Stimulated activated CD8-positive, alpha-beta memory T cell treated with anti-CD3 and anti-CD28 coated beads, Interleukin-12 subunit alpha, Interleukin-12 subunit beta, amount 100 ng/mL, for 24 hours (primary cell): Measurements from ENCODE around the gene CDK5RAP2.
"Not testable (repeated sequence)": the region's sequence is repeated elsewhere in the genome, so short reads cannot be mapped to it uniquely, and the experiment has no call there.

Source experiments
- DNase-seq: peaks from one replicate; pipeline ENCODE4 v3.0.0-alpha.2; 2020; ENCODE audit errors: extremely low read depth

The CDK5RAP2 gene

DNA sequence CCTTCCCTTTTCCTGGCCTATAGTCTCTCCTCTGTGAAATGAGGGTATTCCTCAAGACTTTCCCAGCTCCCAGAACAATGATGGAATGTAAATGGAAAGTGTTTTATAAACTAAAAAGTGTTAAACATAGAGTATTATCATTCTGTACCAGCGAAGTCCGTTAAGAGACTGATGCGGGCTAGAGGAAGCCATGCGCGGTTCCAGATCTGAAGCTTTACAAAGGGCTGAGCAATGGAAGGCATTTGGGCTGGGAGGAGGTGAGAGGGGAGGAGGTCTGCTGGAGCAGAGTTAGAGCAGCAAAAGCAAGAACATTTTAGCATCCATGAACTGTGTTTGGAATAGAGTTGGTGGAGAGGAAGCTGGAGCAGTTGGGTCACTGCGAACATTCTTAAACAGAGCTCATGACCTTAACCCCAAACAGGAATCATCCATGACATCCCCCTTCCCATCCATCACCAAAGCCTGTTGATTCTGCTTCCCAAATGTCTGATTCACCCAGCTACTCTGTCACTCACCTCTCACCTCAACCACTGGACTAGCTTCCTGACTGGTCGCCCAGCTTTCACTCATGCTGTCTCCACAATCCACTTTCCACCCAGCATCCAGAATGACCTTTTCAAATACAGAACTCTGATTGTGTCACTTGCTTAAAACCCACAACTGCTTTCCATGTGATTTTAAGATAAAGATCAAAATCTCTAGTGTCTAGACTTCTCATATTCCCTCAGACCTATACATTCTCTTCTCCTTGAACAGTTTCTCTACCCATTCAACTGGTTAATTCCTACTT lies 37.1 kb downstream of the CDK5RAP2 start:
- DNase-seq = no peak

DNA sequence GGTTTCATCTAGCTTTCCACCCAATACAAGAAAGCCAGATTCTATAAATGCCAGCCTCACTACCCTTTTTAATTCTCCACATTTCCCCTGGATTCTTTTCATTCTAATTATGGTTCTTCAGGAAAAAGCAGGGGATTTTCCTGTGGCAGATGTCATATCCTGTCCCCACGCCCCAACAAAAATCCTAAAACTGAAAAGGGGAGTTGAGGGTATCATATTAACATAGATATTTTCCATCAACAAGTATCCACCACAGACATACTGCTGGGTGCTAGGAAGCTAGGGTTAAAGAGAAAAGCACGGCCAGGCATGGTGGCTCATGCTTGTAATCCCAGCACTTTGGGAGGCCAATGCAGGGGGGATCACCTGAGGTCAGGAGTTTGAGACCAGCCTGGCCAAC lies 38.0 kb downstream of the CDK5RAP2 start:
- DNase-seq = no peak

DNA sequence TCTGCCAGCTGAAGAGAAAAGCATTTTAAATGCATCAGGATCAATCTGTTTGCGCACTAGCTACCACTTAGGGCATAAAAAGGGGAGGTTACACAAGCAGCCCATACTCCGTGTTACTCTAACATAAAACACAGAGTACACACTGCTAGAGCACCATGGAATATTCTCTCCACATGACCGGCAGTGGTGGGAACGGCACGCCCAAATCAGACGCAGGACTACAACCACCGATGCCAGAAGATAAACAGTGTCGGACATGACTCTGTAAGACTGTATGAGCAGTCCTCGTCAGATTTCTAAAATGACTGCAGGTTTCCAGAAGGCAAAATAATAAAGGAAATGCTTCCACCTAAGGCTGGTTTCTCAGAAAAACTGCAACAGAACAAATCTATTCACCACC lies 40.0 kb downstream of the CDK5RAP2 start:
- DNase-seq = no peak

DNA sequence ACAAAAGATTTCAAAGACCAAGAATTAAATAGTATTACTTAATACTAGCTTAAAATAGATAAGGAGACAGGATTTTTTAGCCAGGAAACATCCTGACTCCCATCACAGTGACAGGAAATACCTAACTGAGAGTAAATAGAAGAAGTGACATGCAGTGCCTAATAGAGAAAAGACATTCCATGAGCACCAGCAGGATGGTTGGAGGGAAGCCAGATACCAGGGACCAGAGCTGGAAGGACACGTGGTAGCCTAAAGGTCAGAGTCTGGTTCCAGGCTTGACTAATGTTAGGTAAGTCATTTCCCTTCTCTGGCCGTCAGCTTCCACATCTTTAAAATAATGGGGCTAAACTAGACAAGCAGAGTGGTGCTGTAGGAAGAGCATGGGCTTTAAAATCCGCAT lies 41.6 kb downstream of the CDK5RAP2 start:
- no peak for DNase-seq

DNA sequence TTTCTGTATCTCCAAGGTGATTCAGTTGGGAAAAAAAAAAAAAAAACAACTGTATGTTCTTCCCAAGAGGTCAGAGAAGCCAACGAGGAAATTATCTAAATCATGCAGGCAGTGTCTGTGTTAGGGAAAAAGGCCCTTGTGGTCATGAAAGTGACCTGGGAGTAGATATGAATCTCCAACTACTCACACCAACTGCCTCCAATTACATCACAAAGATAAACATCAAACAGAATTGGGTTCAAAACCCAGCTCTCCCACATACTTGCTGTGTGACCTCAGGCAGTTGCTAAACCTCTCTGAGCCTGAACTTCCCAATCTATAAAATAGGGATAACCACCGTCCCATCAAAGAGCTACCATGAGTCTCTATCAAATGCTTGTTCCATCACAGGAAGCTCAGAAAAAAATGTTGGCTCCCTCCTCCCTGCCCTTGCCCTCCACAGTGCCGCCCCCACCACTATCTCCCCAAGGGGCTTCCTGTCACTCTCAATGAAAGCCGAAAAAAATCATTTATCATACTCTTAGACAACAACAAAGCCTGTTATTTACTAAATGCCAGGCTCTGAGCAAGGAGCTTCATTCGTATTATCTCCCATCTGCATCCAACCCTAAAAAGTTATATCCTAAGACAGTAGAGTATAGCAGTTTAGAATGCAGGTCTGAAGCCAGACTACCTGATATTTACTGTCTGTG lies 42.9 kb downstream of the CDK5RAP2 start:
- no peak for DNase-seq

DNA sequence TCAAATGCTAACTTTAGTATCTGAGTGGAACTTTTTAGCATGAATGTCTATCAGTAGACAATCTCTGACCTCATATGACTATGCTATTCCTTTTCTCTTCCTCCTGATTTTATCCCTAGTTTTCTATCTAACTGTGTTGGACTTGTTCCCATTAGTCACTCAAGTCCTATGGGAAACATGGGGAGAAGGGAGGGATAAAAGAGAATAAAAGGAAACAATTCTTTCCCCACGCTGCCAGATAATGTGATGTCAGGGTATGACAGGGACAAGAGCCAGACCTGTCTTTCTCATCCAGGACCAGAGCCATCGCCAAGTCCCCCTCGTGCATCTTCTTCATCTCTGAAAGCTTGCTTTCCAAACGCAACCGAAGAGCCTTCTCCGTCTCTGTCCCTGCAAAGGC lies 43.9 kb downstream of the CDK5RAP2 start:
- DNase-seq = no peak

DNA sequence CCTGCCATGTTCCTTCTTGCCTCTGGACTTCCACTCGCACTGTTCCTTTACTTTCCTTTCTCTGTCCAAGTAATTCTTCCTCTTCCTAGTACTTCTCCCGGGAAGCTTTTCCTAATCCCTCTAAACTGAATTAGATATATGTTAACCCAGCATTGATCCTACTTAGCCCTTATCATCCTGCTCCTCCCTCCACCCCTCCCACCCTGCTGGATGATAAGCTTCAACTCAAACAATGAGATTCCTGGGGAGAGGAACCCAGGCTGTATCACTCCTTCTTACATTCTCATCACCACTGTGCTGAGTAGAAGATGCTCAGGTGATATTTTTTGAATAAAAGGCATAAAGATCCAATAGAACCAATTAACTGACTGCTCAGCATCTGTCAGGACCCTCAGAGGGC lies 45.7 kb downstream of the CDK5RAP2 start:
- DNase-seq = no peak

DNA sequence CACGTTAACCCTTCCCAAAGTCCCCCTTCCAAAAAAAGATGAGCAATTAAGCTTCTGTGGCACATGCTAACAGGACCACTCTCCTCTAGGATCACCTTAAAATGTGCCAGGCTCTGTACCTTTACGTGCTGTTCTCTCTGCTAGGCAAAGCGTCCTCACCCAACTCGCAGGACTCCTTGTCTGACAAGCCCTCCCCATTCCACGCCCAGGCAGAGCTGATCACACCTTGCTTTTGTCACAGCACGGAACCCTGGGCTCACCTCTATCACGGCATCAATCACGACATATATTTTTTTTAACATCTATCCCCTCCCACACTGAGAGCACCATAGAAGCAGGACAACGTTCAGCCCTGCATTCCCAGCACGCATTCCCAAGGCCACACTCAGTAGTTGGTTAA lies 47.1 kb downstream of the CDK5RAP2 start:
- no peak for DNase-seq

DNA sequence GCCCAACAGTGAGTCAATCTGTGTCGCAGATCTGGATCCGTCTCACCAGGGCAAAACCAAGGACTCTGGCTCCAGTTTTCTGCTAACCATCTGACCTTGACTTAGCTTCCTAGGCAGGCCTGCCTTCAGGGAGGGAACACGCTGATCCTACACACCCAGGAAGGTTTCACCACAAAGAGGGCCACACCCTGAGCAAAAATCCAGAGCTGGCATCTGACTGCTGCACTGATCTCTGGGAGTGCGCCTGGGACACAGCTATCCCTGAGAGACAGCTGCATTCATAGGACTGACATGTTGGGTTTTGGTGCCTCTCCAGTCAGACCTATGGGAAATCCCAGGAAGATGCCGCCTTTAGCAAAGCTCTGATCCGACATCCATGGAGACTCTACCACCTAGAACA lies 47.5 kb downstream of the CDK5RAP2 start:
- no peak for DNase-seq

DNA sequence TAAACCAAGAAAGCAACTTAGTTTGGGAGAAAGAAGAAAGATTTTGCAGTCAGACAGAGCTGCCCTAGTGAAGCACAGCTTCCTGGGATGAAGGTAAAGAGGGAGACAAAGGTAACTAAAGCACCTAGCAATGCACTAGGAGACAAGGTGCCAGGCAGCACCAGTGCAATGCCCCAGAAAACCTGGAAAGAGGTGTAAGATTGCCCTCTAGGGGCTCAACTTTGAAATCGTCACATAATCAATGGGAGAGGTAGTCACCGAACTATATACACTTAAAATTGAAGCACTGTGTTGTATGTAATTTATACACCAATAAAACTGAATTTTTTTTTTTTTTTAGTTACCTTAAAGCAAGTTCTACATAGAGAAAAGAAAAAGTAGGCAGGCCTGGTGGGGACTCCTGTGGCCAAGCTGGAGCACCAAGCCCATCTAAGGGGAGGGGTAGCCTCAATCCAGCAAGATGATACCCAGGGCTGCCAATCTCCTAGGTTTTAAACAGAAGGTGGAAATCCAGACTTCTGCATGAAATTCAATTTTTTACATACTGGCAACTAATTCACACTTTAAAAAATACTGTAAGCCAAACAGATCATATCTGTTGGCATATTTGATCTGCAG lies 48.2 kb downstream of the CDK5RAP2 start:
- no peak for DNase-seq

DNA sequence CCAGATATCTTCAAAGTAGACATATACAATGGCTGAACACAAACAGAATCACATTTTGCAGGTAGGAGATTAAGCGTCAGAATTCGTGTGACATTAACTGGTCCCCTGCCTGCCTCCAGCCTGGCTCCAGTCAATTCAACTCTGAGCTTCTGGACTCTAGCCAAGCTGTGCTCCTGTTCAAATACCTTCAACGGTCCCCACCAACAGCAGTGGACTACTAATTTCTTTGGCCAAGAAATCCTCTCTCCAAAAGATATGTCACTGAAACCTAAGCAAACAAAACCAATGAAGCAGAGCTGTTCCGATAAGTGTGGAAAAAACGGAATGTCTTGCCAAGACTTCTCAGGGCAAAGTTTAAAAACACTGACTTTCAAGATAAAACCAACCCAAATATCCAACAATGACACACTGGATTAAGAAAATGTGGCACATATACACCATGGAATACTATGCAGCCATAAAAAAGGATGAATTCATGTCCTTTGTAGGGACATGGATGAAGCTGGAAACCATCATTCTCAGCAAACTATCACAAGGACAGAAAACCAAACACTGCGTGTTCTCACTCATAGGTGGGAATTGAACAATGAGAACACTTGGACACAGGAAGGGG lies 49.6 kb downstream of the CDK5RAP2 start:
- not testable (repeated sequence) for DNase-seq

DNA sequence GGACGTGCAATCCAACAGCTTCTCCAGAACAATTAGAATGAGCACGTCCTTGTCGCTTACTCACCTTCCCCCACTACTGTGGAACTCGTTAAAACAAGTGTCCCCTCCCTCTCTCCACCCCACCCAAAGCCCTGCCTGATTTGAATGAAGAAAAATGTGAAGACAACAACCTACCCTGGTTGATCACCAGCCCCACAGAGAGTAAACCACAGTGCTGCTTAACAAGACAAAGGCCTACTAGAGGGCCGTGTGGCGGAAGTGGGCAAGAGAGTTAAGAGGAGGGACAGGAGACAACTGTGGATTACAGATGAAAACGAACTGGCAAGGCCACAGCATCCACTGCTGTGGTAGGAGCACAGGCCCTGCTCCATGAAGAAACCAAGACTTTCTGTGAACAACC lies 51.1 kb downstream of the CDK5RAP2 start:
- no peak for DNase-seq

DNA sequence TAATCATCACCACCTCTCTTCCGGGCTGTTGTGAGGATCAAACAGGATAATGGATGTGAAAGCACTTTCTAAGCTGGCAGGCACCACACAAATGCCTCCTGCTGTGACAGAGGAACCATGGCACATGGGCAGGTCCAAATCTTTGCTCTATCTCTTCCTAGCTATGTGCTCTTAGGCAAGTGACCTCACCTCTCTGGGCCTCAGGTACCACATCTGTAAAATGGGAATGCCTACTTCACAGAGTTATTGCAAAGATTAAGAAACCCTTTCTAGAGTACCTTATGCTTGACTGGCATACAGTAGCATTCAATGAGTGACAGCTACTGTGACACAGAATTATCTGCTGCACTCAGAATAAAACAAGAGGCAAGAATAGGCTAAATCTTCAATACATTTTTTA lies 51.6 kb downstream of the CDK5RAP2 start:
- DNase-seq = no peak

DNA sequence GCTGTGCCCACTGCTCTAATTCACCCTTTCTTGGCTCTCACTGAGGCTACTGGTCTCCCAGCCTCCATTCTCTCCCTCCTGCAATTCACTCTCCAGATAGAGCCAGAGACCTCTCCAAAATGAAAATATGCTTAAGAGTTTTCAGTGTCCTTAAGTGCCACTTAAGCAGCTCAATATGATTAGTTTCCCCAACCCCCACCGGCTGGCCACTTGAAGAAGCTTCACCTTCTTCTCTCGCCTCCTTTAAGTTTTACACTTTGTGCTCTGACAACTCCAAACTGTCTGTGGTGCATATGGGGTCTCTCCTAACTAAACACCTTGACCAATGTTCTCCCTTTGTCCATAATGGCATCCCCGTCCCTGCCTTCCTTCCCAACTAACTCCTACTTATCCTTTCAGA lies 53.4 kb downstream of the CDK5RAP2 start:
- no peak for DNase-seq

DNA sequence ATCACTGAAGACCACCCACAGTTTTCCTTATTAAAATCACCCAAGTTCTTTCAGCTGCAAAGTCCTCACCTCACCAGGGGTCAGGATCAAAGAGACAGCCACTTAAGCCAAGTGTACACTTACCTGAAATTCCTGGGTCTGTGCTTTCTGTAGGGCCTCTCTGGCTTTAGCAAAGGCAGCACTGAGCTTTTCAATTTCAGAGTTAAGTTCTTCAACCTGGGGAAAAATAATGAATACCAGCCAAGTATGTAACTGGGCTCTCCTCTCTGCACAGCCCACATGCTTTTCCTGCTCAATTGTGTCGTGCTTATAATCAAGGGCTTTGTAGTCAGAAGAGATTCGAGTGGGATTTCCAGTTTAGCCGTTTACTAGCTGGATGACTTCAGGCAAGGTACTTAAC lies 55.1 kb downstream of the CDK5RAP2 start:
- no peak for DNase-seq

DNA sequence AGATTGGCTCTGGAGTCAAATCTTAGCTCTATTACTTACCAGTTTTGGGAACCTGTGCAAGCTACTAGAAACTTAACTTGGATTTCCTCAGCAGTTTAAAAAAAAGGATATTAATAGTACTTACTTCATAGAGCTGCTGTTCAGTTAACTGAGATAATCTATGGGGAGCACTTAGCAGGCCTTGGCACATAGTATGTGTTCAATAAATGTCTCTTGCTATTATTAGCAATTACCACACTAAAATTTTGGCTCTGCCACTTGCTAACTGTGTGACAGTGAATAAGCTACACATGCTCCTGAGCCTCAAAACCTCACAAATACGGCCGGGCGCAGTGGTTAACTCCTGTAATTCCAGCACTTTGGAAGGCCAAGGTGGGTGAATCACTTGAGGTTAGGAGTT lies 55.9 kb downstream of the CDK5RAP2 start:
- DNase-seq = no peak

DNA sequence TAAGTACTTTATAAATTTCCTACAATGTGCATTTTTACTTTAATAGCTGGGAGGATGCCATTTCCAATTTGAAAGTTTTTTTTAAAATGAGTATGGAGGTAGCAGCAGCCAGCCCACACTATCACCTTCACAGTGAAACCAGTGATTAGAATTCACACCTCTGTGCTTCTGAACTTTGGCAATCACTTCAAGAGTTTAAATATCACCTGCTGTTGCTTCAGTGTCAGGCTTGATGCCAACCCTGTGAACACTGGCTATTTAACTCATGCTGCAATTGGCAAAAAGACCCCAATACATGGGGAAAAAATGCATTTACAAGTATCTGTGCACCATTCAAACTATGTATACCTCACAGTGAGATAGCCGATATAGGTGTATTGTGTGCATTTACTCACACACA lies 57.4 kb downstream of the CDK5RAP2 start:
- DNase-seq = no peak

DNA sequence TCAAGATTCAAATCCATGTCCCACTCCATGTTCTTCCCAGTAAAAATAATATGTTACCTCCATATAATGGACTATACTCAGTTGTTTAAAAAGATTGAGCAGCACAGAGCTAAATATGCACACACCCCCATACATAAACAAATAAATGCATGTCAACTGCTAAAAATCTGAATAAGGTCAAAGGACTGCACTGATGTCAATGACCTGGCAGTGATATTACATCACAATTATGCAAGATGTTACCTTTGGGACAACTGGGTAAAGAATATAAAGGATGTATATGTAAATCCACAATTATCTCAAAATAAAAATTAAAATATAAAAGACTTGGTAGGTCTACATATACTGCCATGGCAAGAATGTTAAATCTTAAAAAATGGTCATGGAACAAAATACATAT lies 57.9 kb downstream of the CDK5RAP2 start:
- no peak for DNase-seq

DNA sequence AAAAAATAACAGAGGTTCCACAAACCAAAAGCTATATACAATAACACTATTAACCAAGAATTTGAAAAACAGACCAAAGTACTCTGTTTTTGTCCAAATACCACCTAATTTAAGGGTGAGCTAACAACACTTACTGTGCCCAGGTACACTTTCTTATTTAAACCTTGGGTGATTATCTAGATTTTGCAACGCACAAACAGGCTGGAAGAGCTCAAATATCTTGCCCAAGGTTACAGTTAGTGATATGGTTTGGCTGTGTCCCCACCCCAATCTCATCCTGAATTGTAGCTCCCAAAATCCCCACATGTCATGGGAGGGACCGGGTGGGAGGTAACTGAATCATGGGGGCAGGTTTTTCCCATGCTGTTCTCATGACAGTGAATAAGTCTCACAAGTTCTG lies 58.9 kb downstream of the CDK5RAP2 start:
- DNase-seq = no peak

DNA sequence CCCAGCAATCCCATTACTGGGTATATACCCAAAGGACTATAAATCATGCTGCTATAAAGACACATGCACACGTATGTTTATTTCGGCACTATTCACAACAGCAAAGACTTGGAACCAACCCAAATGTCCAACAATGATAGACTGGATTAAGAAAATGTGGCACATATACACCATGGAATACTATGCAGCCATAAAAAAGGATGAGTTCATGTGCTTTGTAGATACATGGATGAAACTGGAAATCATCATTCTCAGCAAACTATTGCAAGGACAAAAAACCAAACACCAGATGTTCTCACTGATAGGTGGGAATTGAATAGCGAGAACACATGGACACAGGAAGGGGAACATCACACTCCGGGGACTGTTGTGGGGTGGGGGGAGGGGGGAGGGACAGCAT lies 64.0 kb downstream of the CDK5RAP2 start:
- DNase-seq = not testable (repeated sequence)

DNA sequence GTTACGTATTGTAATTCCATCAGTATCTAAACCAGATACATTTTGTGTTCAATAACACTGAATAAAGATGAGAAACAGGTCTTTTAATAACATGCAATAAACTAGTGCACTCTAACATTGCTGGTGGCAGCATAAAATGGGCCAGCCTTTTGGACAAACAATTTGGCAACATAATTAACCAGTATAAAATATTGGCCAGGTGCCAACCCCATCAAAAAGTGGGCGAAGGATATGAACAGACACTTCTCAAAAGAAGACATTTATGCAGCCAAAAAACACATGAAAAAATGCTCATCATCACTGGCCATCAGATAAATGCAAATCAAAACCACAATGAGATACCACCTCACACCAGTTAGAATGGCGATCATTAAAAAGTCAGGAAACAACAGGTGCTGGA lies 64.5 kb downstream of the CDK5RAP2 start:
- DNase-seq = not testable (repeated sequence)

DNA sequence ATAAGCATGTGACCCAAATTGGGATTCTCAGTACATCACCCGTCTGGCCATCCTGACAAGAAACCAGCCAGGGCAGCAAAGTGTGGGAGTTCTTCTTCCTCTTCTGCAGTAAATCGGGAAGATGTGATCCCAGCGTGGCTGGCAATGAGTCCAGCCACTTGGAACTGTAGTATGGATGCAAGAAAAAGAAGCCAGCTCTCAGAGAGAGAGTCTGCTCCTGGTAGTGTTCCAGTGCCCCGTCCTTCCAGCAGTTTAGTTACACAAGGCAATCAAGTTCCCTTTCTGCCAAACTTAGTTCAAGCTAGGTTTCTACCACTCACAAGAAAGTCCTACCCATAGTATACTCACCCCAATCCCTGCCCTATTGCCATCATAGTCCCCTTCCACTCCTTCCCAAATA lies 65.6 kb downstream of the CDK5RAP2 start:
- DNase-seq = no peak
